Panc1 (cell line): Measurements from ENCODE around the gene STAC3. TPM values are rescaled to one million over a fixed set of nuclear protein-coding genes. Genes with fewer than 3 reads are reported as not detected.

ENCODE experiments used
- ATAC-seq: fragments of 200-7000 bp; cut with Tn5 transposase; 2 replicates; pipeline ENCODE4 v1.9.1; 2020; ENCODE audit warnings: mild to moderate bottlenecking, moderate library complexity
- BruUV-seq: library from RNA; stranded (reverse); fragments of 400-500 nt; replicated peaks from 2 replicates; lab custom pipeline; 2021; lab: Mats Ljungman, UMichigan
- CTCF ChIA-PET: fragments of 300-600 bp; sonication (Branson Sonifier 250); formaldehyde crosslinking; loops from one replicate; lab custom pipeline; 2022; ENCODE audit warnings: antibody characterized with exemption; lab: Charles Lee
- POLR2A ChIA-PET: fragments of 300-600 bp; sonication (Branson Sonifier 250); formaldehyde crosslinking; loops from one replicate; lab custom pipeline; 2022; ENCODE audit warnings: antibody characterized with exemption; lab: Charles Lee
- DNase-seq: peaks from one replicate; pipeline ENCODE4 v3.0.0-alpha.2; 2010; ENCODE audit warnings: low read depth, low spot score
- H3K27ac ChIP-seq: 2 replicates; pipeline ENCODE4 v1.5.1; 2011; ENCODE audit warnings: mild to moderate bottlenecking, low read length, inconsistent platforms
- H3K27me3 ChIP-seq: fragments of 200-500 bp; sonication (Bioruptor generic); 2 replicates; pipeline ENCODE4 v1.6.0; 2014; ENCODE audit warnings: low read length, inconsistent platforms; ENCODE audit not compliant: control insufficient read depth, insufficient read depth
- H3K36me3 ChIP-seq: fragments of 200-500 bp; sonication (Bioruptor generic); 2 replicates; pipeline ENCODE4 v1.5.1; 2014; ENCODE audit warnings: inconsistent platforms, mild to moderate bottlenecking, low read length, moderate library complexity; ENCODE audit not compliant: control insufficient read depth, insufficient read depth
- H3K4me1 ChIP-seq: 2 replicates; pipeline ENCODE4 v1.5.1; 2011; ENCODE audit warnings: inconsistent platforms, mild to moderate bottlenecking, low read length, moderate library complexity; ENCODE audit not compliant: control insufficient read depth, insufficient read depth
- H3K4me3 ChIP-seq, 2 experiments: 2 replicates each; pipeline ENCODE4 v1.5.1; 2011 to 2012; ENCODE audit warnings: low read depth in 2 of 2, low read length in 2 of 2, mild to moderate bottlenecking in 2 of 2, inconsistent platforms in 1 of 2, moderate library complexity in 1 of 2
- H3K9me3 ChIP-seq: fragments of 200-500 bp; sonication (Bioruptor generic); 2 replicates; pipeline ENCODE4 v1.5.1; 2014; ENCODE audit warnings: low read depth, mild to moderate bottlenecking, inconsistent platforms, low read length, moderate library complexity; ENCODE audit not compliant: control insufficient read depth, insufficient read depth
- CTCF ChIP-seq: fragments of 450-650 bp; IDR thresholded peaks from 2 replicates; pipeline ENCODE4 v1.5.1; 2017; ENCODE audit warnings: mild to moderate bottlenecking
- POLR2AphosphoS5 ChIP-seq: IDR thresholded peaks from 2 replicates; pipeline ENCODE4 v1.6.1; 2012; ENCODE audit warnings: mild to moderate bottlenecking, low read depth, low read length, moderate library complexity
- REST ChIP-seq, 2 experiments: IDR thresholded peaks; 2 replicates each; pipeline ENCODE4 v1.6.1; 2011 to 2012; ENCODE audit warnings: low read depth in 2 of 2, control low read depth in 1 of 2, low read length in 1 of 2, mild to moderate bottlenecking in 1 of 2, moderate library complexity in 1 of 2; ENCODE audit not compliant: insufficient read depth in 1 of 2
- SIN3A ChIP-seq: IDR thresholded peaks from 2 replicates; pipeline ENCODE4 v1.6.1; 2012; ENCODE audit warnings: low read depth, mild to moderate bottlenecking, low read length, moderate library complexity, borderline replicate concordance; ENCODE audit not compliant: insufficient read depth
- TCF7L2 ChIP-seq: IDR thresholded peaks from 2 replicates; pipeline ENCODE4 v1.6.1; 2011; ENCODE audit warnings: mild to moderate bottlenecking, low read depth, low read length, inconsistent platforms
- in situ Hi-C: cut with HindIII; loops from 2 replicates; pipeline ENCODE4 v1.10.0; 2016; ENCODE audit warnings: low sequenced_read_pairs, low pct_unique_long_range_greater_than_20kb
- intact Hi-C: fragments of 100-400 bp; cut with micrococcal nuclease; formaldehyde crosslinking; loops from one replicate; pipeline ENCODE4 v1.10.0; 2022; ENCODE audit not compliant: unreplicated experiment
- total RNA-seq: library from RNA; stranded (reverse); gene quantifications from one replicate; pipeline ENCODE4 v1.2.1, GENCODE V29; 2021; ENCODE audit not compliant: unreplicated experiment

The STAC3 gene
- total RNA-seq, 1 experiment from 2014 or later, result 0.87 TPM

DNA sequence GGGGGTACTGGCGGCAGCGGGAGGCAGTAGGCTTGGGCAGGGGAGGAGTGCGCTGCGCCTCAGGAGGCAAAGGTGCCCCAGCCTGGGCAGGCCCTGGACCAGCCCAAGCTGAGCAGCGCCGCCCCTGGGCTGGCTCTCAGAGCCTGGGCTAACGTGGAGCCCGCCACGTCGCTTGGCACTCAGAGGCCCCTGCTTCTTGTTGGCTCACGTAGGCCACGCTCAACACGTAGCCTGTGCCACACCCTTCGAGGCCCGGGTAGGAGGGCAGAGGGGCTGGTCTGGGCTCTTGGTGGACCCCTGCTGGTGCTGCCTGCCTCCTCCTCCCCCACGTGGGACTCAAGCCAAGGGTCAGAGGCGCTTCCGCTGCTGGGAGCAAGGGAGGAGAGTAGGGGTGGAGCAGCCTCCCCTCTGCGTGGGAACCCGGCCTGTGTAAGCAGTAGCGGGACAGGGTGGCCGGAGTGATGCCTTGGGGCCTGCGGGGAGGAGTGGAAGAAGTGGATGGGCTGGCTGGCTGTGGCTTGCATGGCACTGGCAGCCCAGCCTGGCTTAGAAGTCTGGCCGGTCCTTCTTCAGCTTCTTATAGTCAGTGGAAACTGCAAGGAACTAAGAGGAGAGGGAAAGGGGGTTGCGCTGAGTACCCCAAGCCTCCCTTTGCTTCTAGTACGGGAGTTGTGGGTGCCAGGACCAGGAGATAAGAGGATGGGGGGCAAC lies 15.8 kb downstream of the STAC3 start:
- CTCF ChIA-PET, result interaction anchor here (0.6 kb wide), 1 partner anchor 240 kb away, joined by 4 read pairs; no protein-coding TSS in a partner anchor
- BruUV-seq, result no TSS peak

GRCh38 chr12:57234571-57235016 lies 16.4 kb downstream of the STAC3 start:
- ChIA-PET POLR2A (no interaction called here), CTCF (no interaction called here)
- Histone ChIP-seq H3K4me1 (peaks cover 14% of the 10 kb centered on the region), H3K27ac (no peak overlapping the region), H3K27me3 (no peaks in the 10 kb centered on the region), H3K36me3 (no peaks in the 10 kb centered on the region; the same call in none of the 2 replicates), H3K4me3 (no peak overlapping the region), H3K9me3 (no peaks in the 10 kb centered on the region)
- intact Hi-C loops (no loop called here), in situ Hi-C loops (no loop called here)
- TF ChIP-seq CTCF (no peak), POLR2AphosphoS5 (no peak), TCF7L2 (no peak), SIN3A (no peak), REST (IDR thresholded peaks at IDR 0.05; ENCODE audit: insufficient read depth in 1 of 2, low read depth in 2 of 2, low read length in 1 of 2) (no peak)
- DNase-seq, result no peak
- no peak for ATAC-seq
- no TSS peak for BruUV-seq

More for the DNA sequence above, 15.8 kb downstream of the STAC3 start:
- H3K27me3 ChIP-seq, result no peaks in the 10 kb centered on the region
- in situ Hi-C loops (no loop called here), intact Hi-C loops (no loop called here)
- no peak overlapping the region for H3K27ac ChIP-seq
- H3K4me3 ChIP-seq, result no peak overlapping the region
- no peaks in the 10 kb centered on the region for H3K9me3 ChIP-seq
- TF ChIP-seq SIN3A (no peak), POLR2AphosphoS5 (no peak), REST (IDR thresholded peaks at IDR 0.05; ENCODE audit: insufficient read depth in 1 of 2, low read depth in 2 of 2, low read length in 1 of 2) (no peak), TCF7L2 (no peak), CTCF (no peak)
- H3K36me3 ChIP-seq, result no peaks in the 10 kb centered on the region; the same call in 1 of the 2 replicates
- H3K4me1 ChIP-seq, result peaks cover 17% of the 10 kb centered on the region
- DNase-seq (no peak), ATAC-seq (no peak)
- POLR2A ChIA-PET, result no interaction called here
